Activated naive CD4-positive, alpha-beta T cell (primary cell): Measurements from ENCODE around the gene SEPTIN2.
"Not testable (repeated sequence)": the region's sequence is repeated elsewhere in the genome, so short reads cannot be mapped to it uniquely, and the experiment has no call there.

Experiments used
- DNase-seq, 4 experiments: peaks; one replicate each; lab custom pipeline; 2025; lab: John Stamatoyannopoulos, UW

Gene SEPTIN2

DNA sequence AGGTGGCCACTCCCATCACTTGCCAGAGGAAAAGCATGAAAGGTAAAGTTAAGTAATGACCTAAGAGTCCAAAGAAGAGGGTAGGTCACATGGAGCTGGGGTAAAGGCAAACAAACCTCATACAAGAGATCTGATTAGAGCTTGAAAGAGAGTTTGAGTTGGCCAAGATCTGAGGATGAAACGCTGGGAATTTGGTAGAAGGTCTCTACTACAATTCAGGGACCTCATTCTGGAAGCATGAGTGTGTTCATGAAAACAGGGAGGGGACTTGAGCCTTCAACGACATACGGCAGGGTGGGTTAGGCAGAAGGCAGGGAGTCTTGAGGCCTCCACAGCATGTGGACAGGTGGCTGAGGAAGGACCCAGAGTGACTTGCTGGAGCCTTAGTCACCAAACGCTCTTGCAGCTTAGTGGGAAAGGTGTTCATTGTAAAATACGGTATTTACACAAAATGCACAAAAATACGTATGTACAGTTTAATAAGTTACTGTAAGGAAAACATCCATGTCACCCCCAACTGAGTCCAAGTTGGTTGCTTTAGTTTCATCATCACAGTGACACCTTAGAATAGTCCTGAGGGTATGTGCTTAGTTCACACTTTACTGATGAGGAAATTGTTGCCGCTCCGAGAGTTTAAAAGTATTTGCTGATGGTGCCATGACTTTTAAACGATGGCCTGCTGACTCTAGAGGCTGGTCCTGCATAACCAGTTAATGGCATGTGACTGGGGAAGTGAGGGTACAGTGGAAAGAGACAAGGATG lies 35.3 kb downstream of the SEPTIN2 start:
- DNase-seq = no peak

DNA sequence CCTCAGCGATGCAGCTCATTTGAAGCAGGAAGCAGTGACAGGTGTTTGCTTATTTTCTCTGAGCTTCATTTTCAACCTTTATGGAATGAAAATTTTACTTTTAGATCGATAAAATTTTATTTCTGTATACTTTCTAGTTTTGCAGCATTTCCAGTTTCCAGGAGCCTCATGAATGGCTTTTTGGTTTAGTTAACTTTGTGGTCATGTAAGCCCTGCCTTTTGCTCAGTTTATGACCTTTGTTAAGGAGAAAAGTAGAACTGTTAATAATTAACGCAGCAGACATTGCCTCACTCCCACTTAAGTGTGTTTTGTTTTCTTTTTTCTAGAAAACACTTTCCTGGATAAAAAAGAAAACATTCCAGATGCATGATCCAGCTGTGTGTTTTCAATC lies 35.9 kb downstream of the SEPTIN2 start:
- DNase-seq = no peak

GRCh38 chr2:241352227-241352626 lies 36.5 kb downstream of the SEPTIN2 start:
- no peak for DNase-seq

DNA sequence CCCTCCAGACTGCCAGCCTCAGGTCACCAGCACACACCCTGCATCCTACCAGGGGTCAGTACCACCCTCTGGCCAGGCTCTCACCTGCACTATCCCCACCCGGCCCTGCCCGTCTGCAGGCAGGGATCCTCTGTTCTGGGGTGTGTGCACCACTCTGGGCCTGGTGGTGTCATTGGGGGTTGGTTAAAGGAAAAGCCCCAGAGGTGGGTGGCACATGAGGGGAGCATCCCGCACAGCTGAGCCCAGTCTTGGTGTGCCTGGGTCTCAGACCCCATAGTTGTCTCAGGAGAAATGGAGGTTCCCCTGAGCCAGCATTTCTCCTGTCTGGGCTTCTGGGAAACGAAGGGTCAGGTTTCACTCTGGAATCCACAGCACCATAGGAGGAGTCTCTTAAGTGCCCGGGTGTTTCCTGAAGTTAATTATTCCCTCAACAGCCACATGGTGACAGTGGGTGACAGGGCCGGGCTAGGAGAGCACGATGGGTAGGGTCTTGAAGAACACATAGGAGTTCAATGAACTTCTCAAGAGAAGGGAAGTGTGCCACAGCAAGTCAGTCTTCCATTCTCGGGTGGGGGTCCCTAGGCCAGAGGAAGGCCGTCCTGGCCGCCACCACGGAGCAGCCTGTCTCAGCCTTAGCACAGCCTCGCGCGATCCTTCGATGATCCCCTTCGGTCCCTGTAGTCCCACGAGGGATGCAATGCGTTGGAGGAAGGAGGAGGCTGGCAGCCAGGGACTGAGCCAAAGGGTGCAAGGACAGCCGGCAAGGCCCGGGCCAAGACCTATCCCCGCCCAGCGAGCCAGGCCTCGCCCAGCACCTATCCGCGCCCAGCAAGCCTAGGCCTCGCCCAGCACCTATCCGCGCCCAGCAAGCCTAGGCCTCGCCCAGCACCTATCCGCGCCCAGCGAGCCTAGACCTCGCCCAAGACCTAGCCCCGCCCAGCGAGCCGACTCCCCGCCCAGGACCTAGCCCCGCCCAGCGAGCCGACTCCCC lies 39.2 kb downstream of the SEPTIN2 start:
- DNase-seq = peak; percentile 25 to 65 (median 50)

- DNase-seq = peak; percentile 89 to 95 (median 93)
These were observed 40.5 kb downstream of the SEPTIN2 start, which contains the start of gene FARP2 for GRCh38 chr2:241355983-241356870. FARP2 (plus strand) TSS chr2:241356285; CDS start chr2:241373108, 16,823 bp downstream.

DNA sequence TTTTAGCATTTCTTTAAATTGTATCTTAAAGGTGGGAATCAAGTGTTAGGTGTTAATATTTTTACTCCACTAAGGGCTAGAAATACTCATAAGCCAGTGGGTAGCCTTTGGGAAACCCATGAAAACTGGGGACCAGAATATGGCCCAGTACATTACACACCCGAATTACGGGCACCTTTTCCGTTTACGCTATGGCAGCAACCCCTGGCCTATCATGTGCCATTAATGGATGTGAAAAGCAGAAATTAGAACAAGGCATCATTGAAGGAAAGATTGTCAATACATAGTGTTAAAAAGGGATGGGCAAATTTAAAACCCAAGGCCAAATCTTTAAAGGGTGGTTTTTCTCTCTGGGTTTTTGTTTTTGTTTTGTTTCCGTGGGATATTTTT lies 41.1 kb downstream of the SEPTIN2 start:
- no peak for DNase-seq

DNA sequence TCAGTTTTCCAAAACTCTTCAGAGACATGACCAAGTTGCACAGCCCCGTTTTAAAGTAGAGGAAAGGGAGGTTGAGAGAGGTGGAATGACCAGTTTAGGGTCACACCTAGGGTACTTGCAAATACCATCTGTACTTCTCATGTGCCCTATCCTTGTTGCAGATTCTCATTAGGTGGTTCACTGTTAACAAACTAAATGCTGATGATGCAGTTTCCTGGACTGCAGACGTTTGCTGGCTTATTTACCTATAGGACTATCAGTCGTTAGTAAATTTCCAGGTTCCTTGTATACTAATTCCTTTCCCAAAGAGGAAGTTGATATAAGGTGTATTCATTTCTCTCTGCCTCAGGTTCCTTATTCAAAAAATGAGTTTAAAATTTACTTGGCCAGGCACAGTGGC lies 41.8 kb downstream of the SEPTIN2 start:
- no peak for DNase-seq

DNA sequence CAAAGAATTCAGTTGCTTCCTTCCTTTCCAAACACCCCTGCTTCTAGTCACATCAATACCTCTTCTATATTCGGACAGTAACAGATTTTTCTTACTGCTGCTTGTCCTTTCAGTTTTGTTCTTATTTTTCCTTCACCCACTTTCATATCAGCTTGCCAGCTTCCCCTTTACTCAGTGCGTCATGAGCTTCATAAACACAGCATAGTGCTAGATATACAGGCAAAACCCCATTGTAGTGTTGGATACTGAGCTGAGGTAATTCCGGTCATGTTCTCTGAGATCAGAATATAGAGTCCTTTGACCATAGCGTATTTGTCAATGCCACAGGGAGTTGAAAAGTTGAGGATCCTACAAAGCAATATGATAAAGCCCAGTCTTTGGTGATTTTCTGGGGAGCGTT lies 42.7 kb downstream of the SEPTIN2 start:
- DNase-seq = no peak

DNA sequence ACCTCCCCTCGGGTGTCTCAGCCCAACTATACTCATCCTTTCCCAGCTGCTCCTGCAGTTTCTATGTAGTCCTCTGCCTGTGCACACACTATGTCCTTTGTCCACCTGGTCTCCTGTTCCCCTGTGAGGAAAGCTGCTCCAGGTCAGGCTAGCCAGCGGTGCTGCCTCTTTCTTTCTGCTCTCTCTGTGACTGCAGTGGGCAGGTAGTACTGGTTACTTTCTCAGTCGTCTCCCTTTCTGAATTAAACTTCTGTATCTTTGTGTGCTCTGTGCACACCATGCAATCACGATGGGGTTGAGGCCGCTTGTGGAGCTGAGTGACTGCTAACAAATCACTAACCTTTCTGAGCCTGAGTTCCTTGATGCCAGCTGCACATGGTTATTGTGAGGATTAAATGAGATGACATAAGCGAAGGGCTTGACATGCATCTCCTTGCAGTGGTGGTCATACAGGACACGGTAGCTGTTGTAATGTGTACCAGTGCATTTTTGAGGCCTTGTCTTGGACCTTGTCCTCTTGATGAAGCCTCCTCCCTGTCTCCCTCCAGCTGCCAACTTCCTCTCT lies 43.8 kb downstream of the SEPTIN2 start:
- DNase-seq = no peak

DNA sequence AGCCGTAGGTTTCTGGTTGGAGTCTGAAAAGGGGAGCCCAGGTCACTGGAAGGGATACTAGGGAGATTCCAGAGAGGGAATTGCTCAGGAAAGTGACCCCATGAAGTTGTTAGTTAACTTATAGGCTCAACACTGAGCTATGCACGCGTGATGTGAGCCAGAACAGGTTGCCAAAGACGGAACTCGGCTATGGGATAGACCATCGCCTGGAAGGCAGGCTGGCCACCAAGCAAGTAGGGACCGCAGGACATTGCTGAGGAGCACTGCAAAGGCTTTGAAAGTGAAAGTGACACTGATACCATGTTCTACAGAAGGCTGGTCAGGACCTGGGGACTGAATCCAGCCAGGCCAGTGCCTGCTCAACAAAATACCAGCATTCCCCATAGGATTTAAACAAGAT lies 47.7 kb downstream of the SEPTIN2 start:
- no peak for DNase-seq

GRCh38 chr2:241364781-241365180 lies 49.1 kb downstream of the SEPTIN2 start:
- no peak for DNase-seq

- DNase-seq = no peak
These were observed 51.0 kb downstream of the SEPTIN2 start for GRCh38 chr2:241366678-241367077.

DNA sequence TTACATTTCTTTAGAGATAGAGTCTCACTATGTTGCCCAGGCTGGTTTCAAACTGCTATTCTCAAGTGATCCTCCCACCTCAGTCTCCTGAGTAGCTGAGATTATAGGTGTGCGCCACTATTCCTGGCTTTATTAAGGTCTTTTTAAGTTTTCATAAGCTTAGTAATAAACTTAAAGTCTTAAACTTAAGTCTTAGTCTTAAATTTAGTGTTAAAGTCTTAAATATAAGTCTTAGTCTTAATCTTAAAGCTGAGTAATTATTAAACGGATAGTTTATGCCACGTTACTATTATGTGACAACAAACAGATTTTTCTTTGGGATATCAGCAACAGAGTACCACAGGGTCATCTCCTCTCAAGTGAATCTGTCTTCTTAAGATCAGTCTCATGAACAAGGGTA lies 52.9 kb downstream of the SEPTIN2 start:
- no peak for DNase-seq

DNA sequence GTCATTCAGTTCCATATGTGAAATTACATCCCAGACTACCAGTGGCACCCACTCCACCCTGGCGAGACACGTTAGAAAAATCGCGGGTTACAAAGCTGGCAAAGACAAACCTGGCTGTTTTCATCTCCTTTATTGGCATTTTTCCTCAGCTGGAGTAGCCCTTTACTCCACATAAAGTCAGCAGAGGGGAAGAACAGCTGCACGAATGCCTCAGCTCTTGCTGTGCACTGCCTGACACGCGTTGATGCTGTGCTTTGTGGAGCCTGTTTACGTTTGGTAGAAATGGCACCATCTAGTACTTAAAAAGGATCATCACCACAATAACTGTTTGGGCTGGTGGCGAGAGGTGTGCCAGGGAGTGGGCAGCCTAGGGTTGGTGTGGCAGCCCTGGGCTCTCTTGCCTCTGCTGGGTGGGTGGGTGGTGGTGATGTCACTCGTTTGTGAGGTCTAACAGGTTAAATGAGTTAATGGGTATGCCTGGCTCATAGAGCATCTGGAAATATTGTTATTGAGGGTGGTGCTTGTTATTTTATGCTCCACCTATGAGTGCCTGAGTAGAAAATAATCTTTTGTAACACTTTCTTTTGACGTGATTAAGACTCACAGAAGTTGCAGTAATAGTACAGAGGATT lies 56.8 kb downstream of the SEPTIN2 start:
- DNase-seq = no peak

DNA sequence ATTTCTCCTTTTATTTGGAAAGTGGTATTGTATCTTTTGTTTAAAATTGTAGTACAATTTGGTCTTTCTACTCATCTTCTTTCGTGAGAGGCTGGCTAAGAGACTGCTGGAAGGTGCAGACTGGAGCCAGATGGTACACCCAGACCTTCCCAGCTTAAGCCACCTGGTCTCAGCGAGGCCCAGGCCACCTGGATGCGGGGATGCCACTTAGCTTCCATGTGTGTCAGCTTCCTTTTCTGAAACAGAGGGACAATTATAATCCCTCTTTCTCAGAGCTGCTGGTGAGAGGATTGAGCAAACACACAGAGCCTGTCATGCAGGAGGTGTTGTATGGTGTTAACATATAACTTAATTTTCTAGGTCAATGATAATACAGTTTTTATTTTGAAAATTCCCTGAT lies 57.7 kb downstream of the SEPTIN2 start:
- DNase-seq = no peak

DNA sequence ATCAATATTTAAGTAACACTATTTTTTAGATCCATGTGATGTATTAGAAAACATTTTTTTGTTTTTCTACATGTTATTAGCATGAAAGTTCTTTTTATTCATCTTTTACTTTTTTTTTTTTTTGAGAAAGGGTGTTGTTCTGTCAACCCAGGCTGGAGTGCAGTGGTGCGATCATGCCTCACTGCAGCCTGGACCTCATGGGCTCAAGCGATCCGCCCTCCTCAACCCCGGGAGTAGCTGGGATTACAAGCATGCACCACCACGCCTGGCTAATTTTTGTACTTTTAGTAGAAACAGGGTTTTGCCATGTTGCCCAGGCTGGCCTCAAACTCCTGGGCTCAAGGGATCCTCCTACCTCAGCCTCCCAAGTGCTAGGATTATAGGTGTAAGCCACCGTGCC lies 58.2 kb downstream of the SEPTIN2 start:
- DNase-seq = not testable (repeated sequence)

- no peak for DNase-seq
These were observed 59.6 kb downstream of the SEPTIN2 start for GRCh38 chr2:241375300-241375699.

DNA sequence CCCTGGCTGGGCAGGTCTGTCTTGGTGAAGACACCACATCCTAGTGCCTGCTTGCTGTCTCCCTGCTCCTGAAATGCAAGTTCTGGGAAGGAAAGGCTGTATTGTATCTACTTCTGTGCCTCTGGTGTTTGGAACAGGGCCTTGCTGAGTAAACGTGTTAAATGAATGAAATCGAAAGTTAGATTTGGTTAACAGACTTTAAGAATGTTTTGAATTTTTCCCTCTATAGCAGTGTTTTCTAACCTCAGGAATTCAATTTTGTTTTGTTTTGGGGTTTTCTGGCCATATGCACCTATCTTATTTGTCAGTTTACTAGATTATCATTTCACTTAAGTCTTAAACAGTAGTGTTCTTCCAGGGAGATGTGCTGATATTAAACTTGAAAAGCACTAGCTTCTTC lies 61.1 kb downstream of the SEPTIN2 start:
- DNase-seq = no peak

- DNase-seq = no peak
These were observed 63.1 kb downstream of the SEPTIN2 start for GRCh38 chr2:241378816-241379215.

GRCh38 chr2:241379481-241380480 lies 64.1 kb downstream of the SEPTIN2 start:
- DNase-seq = no peak
